Measurements from ENCODE around the gene INPPL1. TPM values are rescaled to one million over a fixed set of nuclear protein-coding genes. Genes with fewer than 3 reads are reported as not detected.

Gene INPPL1
- polyA plus RNA-seq, 1 donor, result 84.5 TPM

GRCh38 chr11:72227316-72228228 is 3.0 kb downstream of the INPPL1 start:
- WGBS (ENCODE audit: insufficient coverage, low lambda C conversion rate), result no CpG with 5 or more reads among the region's 14 CpGs
- H3K27ac ChIP-seq (ENCODE audit: low read length), result no peak overlapping the region
- no peak overlapping the region for H3K4me3 ChIP-seq (ENCODE audit: low read length)
- H3K9me3 ChIP-seq (ENCODE audit: control insufficient read depth, low read depth, low read length), result no peaks in the 10 kb centered on the region
- H3K27me3 ChIP-seq (ENCODE audit: control insufficient read depth, insufficient read depth, low read length), result no peaks in the 10 kb centered on the region
- peaks cover 58% of the 10 kb centered on the region for H3K36me3 ChIP-seq (ENCODE audit: control insufficient read depth, insufficient read depth, low read length)
- DNase-seq, result no peak
- H3K4me1 ChIP-seq (ENCODE audit: control insufficient read depth, insufficient read depth, low read length), result peaks cover 15% of the 10 kb centered on the region

- no CpG with 5 or more reads among the region's 16 CpGs for WGBS (ENCODE audit: insufficient coverage, low lambda C conversion rate)
- no peak overlapping the region for H3K27ac ChIP-seq (ENCODE audit: low read length)
- H3K4me1 ChIP-seq (ENCODE audit: control insufficient read depth, insufficient read depth, low read length), result peaks cover 12% of the 10 kb centered on the region
- DNase-seq, result no peak
- H3K9me3 ChIP-seq (ENCODE audit: control insufficient read depth, low read depth, low read length), result no peaks in the 10 kb centered on the region
- no peak overlapping the region for H3K4me3 ChIP-seq (ENCODE audit: low read length)
- peaks cover 65% of the 10 kb centered on the region for H3K36me3 ChIP-seq (ENCODE audit: control insufficient read depth, insufficient read depth, low read length)
- H3K27me3 ChIP-seq (ENCODE audit: control insufficient read depth, insufficient read depth, low read length), result no peaks in the 10 kb centered on the region
Observed at GRCh38 chr11:72228229-72228843, 3.8 kb downstream of the INPPL1 start.

GRCh38 chr11:72228844-72229231 is 4.3 kb downstream of the INPPL1 start:
- DNase-seq, result no peak
- no CpG with 5 or more reads among the region's 7 CpGs for WGBS (ENCODE audit: insufficient coverage, low lambda C conversion rate)
- H3K36me3 ChIP-seq (ENCODE audit: control insufficient read depth, insufficient read depth, low read length), result peaks cover 70% of the 10 kb centered on the region

DNA sequence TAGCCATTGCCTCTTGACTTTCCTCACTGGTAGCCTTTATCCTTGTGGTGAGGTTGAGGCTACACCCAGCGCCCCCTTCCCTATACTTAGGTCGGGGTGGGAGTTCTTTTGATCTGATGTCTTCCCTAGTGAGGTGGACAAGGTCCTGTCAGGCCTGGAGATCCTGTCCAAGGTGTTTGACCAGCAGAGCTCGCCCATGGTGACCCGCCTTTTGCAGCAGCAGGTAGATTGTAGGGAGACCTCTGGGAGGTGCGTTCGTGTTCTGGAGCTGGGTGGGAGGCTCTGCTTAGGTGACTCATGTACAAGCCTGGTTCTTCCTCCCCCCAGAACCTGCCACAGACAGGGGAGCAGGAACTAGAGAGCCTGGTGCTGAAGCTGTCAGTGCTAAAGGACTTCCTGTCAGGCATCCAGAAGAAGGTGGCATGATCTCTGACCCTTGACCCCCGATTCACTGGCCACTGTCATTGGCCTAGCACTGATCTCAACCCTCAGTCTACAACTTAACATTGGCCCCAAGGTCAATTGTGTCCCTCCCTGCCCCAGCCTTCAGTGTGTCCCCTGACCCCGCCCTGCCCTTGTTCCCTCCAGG is 4.9 kb downstream of the INPPL1 start:
- DNase-seq, result peak in 1 of 2 donors; percentile 1
- Histone ChIP-seq H3K36me3 (ENCODE audit: control insufficient read depth, insufficient read depth, low read length) (peaks cover 76% of the 10 kb centered on the region), H3K27me3 (ENCODE audit: control insufficient read depth, insufficient read depth, low read length) (no peaks in the 10 kb centered on the region), H3K27ac (ENCODE audit: low read length) (no peak overlapping the region), H3K4me3 (ENCODE audit: low read length) (no peak overlapping the region), H3K4me1 (ENCODE audit: control insufficient read depth, insufficient read depth, low read length) (peaks cover 12% of the 10 kb centered on the region), H3K9me3 (ENCODE audit: control insufficient read depth, low read depth, low read length) (no peaks in the 10 kb centered on the region)
- no CpG with 5 or more reads among the region's 8 CpGs for WGBS (ENCODE audit: insufficient coverage, low lambda C conversion rate)

More at GRCh38 chr11:72228844-72229231, 4.3 kb downstream of the INPPL1 start:
- peaks cover 12% of the 10 kb centered on the region for H3K4me1 ChIP-seq (ENCODE audit: control insufficient read depth, insufficient read depth, low read length)
- no peaks in the 10 kb centered on the region for H3K27me3 ChIP-seq (ENCODE audit: control insufficient read depth, insufficient read depth, low read length)
- H3K4me3 ChIP-seq (ENCODE audit: low read length), result no peak overlapping the region
- H3K27ac ChIP-seq (ENCODE audit: low read length), result no peak overlapping the region
- no peaks in the 10 kb centered on the region for H3K9me3 ChIP-seq (ENCODE audit: control insufficient read depth, low read depth, low read length)

- Histone ChIP-seq H3K36me3 (ENCODE audit: control insufficient read depth, insufficient read depth, low read length) (peaks cover 83% of the 10 kb centered on the region), H3K27me3 (ENCODE audit: control insufficient read depth, insufficient read depth, low read length) (no peaks in the 10 kb centered on the region), H3K27ac (ENCODE audit: low read length) (no peak overlapping the region), H3K4me1 (ENCODE audit: control insufficient read depth, insufficient read depth, low read length) (peaks cover 12% of the 10 kb centered on the region), H3K9me3 (ENCODE audit: control insufficient read depth, low read depth, low read length) (no peaks in the 10 kb centered on the region), H3K4me3 (ENCODE audit: low read length) (no peak overlapping the region)
- peak in 1 of 2 donors; percentile 1 for DNase-seq
- WGBS (ENCODE audit: insufficient coverage, low lambda C conversion rate), result no CpG with 5 or more reads among the region's 21 CpGs
Observed at GRCh38 chr11:72229925-72230763, 5.6 kb downstream of the INPPL1 start.

- WGBS (ENCODE audit: insufficient coverage, low lambda C conversion rate), result no CpG with 5 or more reads among the region's 18 CpGs
- Histone ChIP-seq H3K9me3 (ENCODE audit: control insufficient read depth, low read depth, low read length) (no peaks in the 10 kb centered on the region), H3K36me3 (ENCODE audit: control insufficient read depth, insufficient read depth, low read length) (peaks cover 90% of the 10 kb centered on the region)
Observed at GRCh38 chr11:72230764-72231365, 6.3 kb downstream of the INPPL1 start.

GRCh38 chr11:72231396-72232259 is 7.1 kb downstream of the INPPL1 start:
- no peak for DNase-seq
- H3K27ac ChIP-seq (ENCODE audit: low read length), result no peak overlapping the region
- H3K4me1 ChIP-seq (ENCODE audit: control insufficient read depth, insufficient read depth, low read length), result no peaks in the 10 kb centered on the region
- no CpG with 5 or more reads among the region's 9 CpGs for WGBS (ENCODE audit: insufficient coverage, low lambda C conversion rate)
- H3K36me3 ChIP-seq (ENCODE audit: control insufficient read depth, insufficient read depth, low read length), result peaks cover 94% of the 10 kb centered on the region
- no peak overlapping the region for H3K4me3 ChIP-seq (ENCODE audit: low read length)
- H3K9me3 ChIP-seq (ENCODE audit: control insufficient read depth, low read depth, low read length), result no peaks in the 10 kb centered on the region
- H3K27me3 ChIP-seq (ENCODE audit: control insufficient read depth, insufficient read depth, low read length), result no peaks in the 10 kb centered on the region

More at GRCh38 chr11:72230764-72231365, 6.3 kb downstream of the INPPL1 start:
- H3K27ac ChIP-seq (ENCODE audit: low read length), result no peak overlapping the region
- peaks cover 5% of the 10 kb centered on the region for H3K4me1 ChIP-seq (ENCODE audit: control insufficient read depth, insufficient read depth, low read length)
- DNase-seq, result peak in 1 of 2 donors; percentile 1
- H3K4me3 ChIP-seq (ENCODE audit: low read length), result no peak overlapping the region
- H3K27me3 ChIP-seq (ENCODE audit: control insufficient read depth, insufficient read depth, low read length), result no peaks in the 10 kb centered on the region

DNA sequence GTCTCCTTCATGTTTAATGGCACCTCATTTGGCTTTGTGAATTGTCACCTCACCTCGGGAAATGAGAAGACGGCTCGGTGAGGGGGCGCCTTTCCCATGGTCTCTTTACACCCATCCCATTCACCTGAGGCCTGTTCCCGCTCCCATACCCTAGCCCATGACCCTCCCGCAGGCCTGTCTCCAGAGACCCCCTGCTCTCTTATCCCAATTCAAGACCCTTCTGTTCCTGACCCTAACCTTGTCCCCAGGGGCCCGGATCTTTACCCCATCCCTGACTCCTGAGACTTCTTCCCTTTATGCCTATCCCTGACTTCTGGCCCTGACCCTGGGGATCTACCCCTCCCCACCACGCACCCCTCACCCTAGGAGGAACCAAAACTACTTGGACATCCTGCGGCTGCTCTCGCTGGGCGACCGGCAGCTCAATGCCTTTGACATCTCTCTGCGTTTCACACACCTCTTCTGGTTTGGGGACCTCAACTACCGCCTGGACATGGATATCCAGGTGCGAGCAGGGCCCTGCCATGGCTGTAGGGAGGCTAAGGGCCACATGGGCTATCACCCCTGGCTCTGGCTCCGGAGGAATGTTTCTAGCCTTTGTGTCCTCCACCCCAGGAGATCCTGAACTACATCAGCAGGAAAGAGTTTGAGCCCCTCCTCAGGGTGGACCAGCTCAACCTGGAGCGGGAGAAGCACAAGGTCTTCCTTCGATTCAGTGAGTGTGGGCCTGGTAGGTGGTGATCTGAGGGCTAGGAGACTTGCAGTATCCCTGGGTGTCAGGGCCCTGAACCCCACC is 7.9 kb downstream of the INPPL1 start:
- Histone ChIP-seq H3K4me1 (ENCODE audit: control insufficient read depth, insufficient read depth, low read length) (peaks cover 5% of the 10 kb centered on the region), H3K4me3 (ENCODE audit: low read length) (no peak overlapping the region), H3K36me3 (ENCODE audit: control insufficient read depth, insufficient read depth, low read length) (peaks cover 98% of the 10 kb centered on the region), H3K9me3 (ENCODE audit: control insufficient read depth, low read depth, low read length) (no peaks in the 10 kb centered on the region), H3K27ac (ENCODE audit: low read length) (no peak overlapping the region), H3K27me3 (ENCODE audit: control insufficient read depth, insufficient read depth, low read length) (no peaks in the 10 kb centered on the region)
- no peak for DNase-seq
- no CpG with 5 or more reads among the region's 18 CpGs for WGBS (ENCODE audit: insufficient coverage, low lambda C conversion rate)
